Measurements from ENCODE around the gene NUP88. TPM values are rescaled to one million over a fixed set of nuclear protein-coding genes. Genes with fewer than 3 reads are reported as not detected.

Gene NUP88
- total RNA-seq, 1 experiment from 2014 or later: 93.2 TPM

DNA sequence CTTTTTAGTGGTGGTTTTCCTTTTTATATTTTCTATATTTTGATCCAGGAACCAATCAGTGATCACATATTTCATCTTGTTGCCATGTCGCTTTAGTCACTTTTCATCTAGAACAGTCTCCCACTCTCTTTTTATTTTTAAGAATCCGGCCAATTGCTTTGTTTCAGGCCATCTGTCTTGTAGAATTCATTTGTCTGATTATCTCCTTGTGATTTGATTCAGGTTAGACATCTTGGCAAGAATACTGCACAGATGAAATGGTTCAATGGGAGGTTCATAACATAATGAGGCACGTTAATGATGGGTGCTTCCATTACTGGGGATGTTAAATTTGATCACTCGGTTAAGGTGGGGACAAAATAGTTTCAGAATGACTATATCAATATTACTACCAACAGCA is 49.1 kb downstream of the NUP88 start:
- Histone ChIP-seq H3K27me3 (ENCODE audit: insufficient read depth, low read length) (no peaks in the 10 kb centered on the region), H3K9me2 (ENCODE audit: insufficient read depth) (no peaks in the 10 kb centered on the region), H3K36me3 (ENCODE audit: control insufficient read depth in 1 of 2, insufficient read depth in 2 of 2, low read length in 2 of 2) (peaks cover 16 to 18% of the 10 kb centered on the region in 2 experiments), H3K9me3 (ENCODE audit: control insufficient read depth in 1 of 2, insufficient read depth in 1 of 2, low read depth in 1 of 2, low read length in 2 of 2) (no peaks in the 10 kb centered on the region), H4K20me1 (ENCODE audit: insufficient read depth) (no peaks in the 10 kb centered on the region), H3K4me3 (replicated peaks in 1 of 2; ENCODE audit: low read depth in 1 of 2, low read length in 2 of 2) (no peak overlapping the region), H3K4me1 (ENCODE audit: control insufficient read depth in 1 of 2, insufficient read depth in 2 of 2, low read length in 2 of 2) (no peaks in the 10 kb centered on the region), H2AFZ (ENCODE audit: low read depth, low read length, poor library complexity, severe bottlenecking) (no peak overlapping the region), H3K79me2 (ENCODE audit: insufficient read depth, low read length) (0 out of 2 replicates have a peak, but pooled peaks cover 2% of the 10 kb centered on the region), H3K27ac (ENCODE audit: low read depth, low read length) (no peak overlapping the region), H3K4me2 (ENCODE audit: low read length) (no peak overlapping the region), H3K9ac (ENCODE audit: low read length) (no peak overlapping the region)
- DNase-seq (ENCODE audit: low read depth, low spot score) (no peak), ATAC-seq (no peak)
- BruUV-seq (replicated peaks): no TSS peak
- CTCF ChIA-PET: no interaction called here
- TF ChIP-seq TCF7L2 (IDR thresholded peaks at IDR 0.05; ENCODE audit: borderline replicate concordance, extremely low read depth, insufficient read depth, insufficient read length) (no peak), EZH2 (IDR thresholded peaks at IDR 0.05) (no peak), ZBTB33 (IDR thresholded peaks at IDR 0.05; ENCODE audit: extremely low read depth, insufficient replicate concordance, low read length) (no peak), EZH2phosphoT487 (IDR thresholded peaks at IDR 0.05; ENCODE audit: borderline replicate concordance) (no peak), CEBPB (IDR thresholded peaks at IDR 0.05; ENCODE audit: low read depth) (no peak), ELF1 (IDR thresholded peaks at IDR 0.05; ENCODE audit: borderline replicate concordance, low read depth) (no peak), RAD21 (IDR thresholded peaks at IDR 0.05; ENCODE audit: low read depth) (no peak), SRF (IDR thresholded peaks at IDR 0.05; ENCODE audit: low read depth) (no peak), CBX3 (IDR thresholded peaks at IDR 0.05; ENCODE audit: low read depth) (no peak), FOSL1 (IDR thresholded peaks at IDR 0.05; ENCODE audit: low read depth) (no peak), EGR1 (IDR thresholded peaks at IDR 0.05; ENCODE audit: low read depth) (no peak), YY1 (IDR thresholded peaks at IDR 0.05; ENCODE audit: extremely low read depth, insufficient replicate concordance, low read depth, low read length) (no peak), SIN3A (IDR thresholded peaks at IDR 0.05; ENCODE audit: low read depth) (no peak), ATF3 (IDR thresholded peaks at IDR 0.05) (no peak), ZNF274 (IDR thresholded peaks at IDR 0.05; ENCODE audit: low read depth, low read length) (no peak), POLR2AphosphoS5 (IDR thresholded peaks at IDR 0.05; ENCODE audit: low read depth, low read length) (no peak), POLR2A (IDR thresholded peaks at IDR 0.05; ENCODE audit: borderline replicate concordance, extremely low read depth, insufficient read depth, insufficient read length) (no peak)
- TF ChIP-seq, protein P1, sequence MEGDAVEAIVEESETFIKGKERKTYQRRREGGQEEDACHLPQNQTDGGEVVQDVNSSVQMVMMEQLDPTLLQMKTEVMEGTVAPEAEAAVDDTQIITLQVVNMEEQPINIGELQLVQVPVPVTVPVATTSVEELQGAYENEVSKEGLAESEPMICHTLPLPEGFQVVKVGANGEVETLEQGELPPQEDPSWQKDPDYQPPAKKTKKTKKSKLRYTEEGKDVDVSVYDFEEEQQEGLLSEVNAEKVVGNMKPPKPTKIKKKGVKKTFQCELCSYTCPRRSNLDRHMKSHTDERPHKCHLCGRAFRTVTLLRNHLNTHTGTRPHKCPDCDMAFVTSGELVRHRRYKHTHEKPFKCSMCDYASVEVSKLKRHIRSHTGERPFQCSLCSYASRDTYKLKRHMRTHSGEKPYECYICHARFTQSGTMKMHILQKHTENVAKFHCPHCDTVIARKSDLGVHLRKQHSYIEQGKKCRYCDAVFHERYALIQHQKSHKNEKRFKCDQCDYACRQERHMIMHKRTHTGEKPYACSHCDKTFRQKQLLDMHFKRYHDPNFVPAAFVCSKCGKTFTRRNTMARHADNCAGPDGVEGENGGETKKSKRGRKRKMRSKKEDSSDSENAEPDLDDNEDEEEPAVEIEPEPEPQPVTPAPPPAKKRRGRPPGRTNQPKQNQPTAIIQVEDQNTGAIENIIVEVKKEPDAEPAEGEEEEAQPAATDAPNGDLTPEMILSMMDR (IDR thresholded peaks at IDR 0.05 in 2 of 3, conservative IDR thresholded peaks at IDR 0.05 in 1 of 3; ENCODE audit: borderline replicate concordance in 1 of 3, insufficient read depth in 1 of 3, low read depth in 2 of 3, low read length in 2 of 3): no peak
- TF ChIP-seq, protein P2, sequence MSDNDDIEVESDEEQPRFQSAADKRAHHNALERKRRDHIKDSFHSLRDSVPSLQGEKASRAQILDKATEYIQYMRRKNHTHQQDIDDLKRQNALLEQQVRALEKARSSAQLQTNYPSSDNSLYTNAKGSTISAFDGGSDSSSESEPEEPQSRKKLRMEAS (IDR thresholded peaks at IDR 0.05): no peak
- POLR2A ChIA-PET: no interaction called here
- intact Hi-C loops (cut with micrococcal nuclease): no loop called here
- RAD21 ChIA-PET (ENCODE audit: low non-redundant PET in 1 of 2, low total read pairs in 2 of 2, uncharacterized antibody in 2 of 2, unreplicated experiment in 2 of 2): no interaction called here

Measured in HCT116 (cell line).